Pancreas (tissue), 10 donors: Measurements from ENCODE around the gene NFKBIZ. TPM values are rescaled to one million over a fixed set of nuclear protein-coding genes. Genes with fewer than 3 reads are reported as not detected.

Source experiments
- ATAC-seq, 4 donors: fragments of 200-7000 bp; cut with Tn5 transposase; one replicate each; pipeline versions ENCODE4 v1.8.0 to v1.9.1; 2020; ENCODE audit warnings: mild to moderate bottlenecking in 4 of 4, moderate library complexity in 4 of 4
- DNase-seq, 6 donors: peaks; one replicate each; pipeline ENCODE4 v3.0.0-alpha.2; 2020
- FAIRE-seq: peaks from 2 replicates; lab custom pipeline; 2012; peaks lifted over from hg19 to GRCh38; lab: Jason Lieb, UNC
- H3K27ac ChIP-seq, 4 donors: fragments of 200-600 bp; sonication (generic); 1 replicate in 3 of 4; 2 replicates in 1 of 4; pipeline versions ENCODE4 v1.5.0 to v1.8.0; 2020
- H3K27me3 ChIP-seq, 4 donors: fragments of 200-600 bp; one replicate each; pipeline ENCODE4 v1.8.0; 2021
- H3K36me3 ChIP-seq, 3 donors: fragments of 200-600 bp; sonication (generic) in 1 of 3; one replicate each; pipeline versions ENCODE4 v1.5.0 to v1.8.0; 2020 to 2021
- H3K4me1 ChIP-seq, 3 donors: fragments of 200-600 bp; one replicate each; pipeline ENCODE4 v1.8.0; 2021
- H3K4me3 ChIP-seq, 4 donors: fragments of 200-600 bp; sonication (generic) in 2 of 4; one replicate each; pipeline versions ENCODE4 v1.5.0 to v1.8.0; 2020 to 2021
- H3K9me3 ChIP-seq, 4 donors: fragments of 200-600 bp; one replicate each; pipeline ENCODE4 v1.8.0; 2021
- WGBS, 2 donors: extraction: QIAGEN DNeasy Blood & Tissue Kit; methylation state at CpG; one replicate each; pipeline ENCODE4 v1.1.7; 2013; 5-methylcytosine and 5-hydroxymethylcytosine counted together
- intact Hi-C, 3 donors: fragments of 100-400 bp; cut with DNase I; formaldehyde crosslinking; loops; one replicate each; pipeline versions ENCODE4 v1.11.1 to v1.14.2; 2022
- polyA plus RNA-seq, 2 donors: library from polyadenylated mRNA; stranded (reverse); fragments of 200-250 nt; gene quantifications; one replicate each; pipeline ENCODE4 v1.2.3, GENCODE V29; 2013
- total RNA-seq, 6 donors: library from RNA; stranded (reverse); fragmentation: NEBNext Ultra II Directional in 4 of 6; extraction: Animal tissue kit (Norgen Biotek cat#: 25700) in 4 of 6; gene quantifications; one replicate each; pipeline versions ENCODE4 v1.2.1 to v1.2.4, GENCODE V29; 2021 to 2023
- TF ChIP-seq, protein P1 (sequence below), 4 donors: fragments of 200-600 bp; sonication (generic) in 3 of 4; IDR thresholded peaks; one replicate each; pipeline versions ENCODE4 v1.5.0 to v1.8.0; 2021; ENCODE audit warnings: antibody characterized with exemption in 4 of 4
- donor health status: healthy with polysubstance abuse.
- donor health status: DM: no; HTN: no; CAD: no; lungs with moderate emphysema.
- donor health status: DM: no; HTN: no; CAD: no.
- donor health status: control.
- donor health status: control.
- donor health status: Bipolar disorder and iron deficiency.
- donor health status: DM: yes; HTN: yes; CAD: no.
- donor health status: DM: no; HTN: no; CAD: no.
- donor health status: DM: no; HTN: no; CAD: no.
- donor health status: DM: yes; HTN: yes; CAD: no.

The NFKBIZ gene
- total and polyA plus RNA-seq, 8 donors, result 16.5 to 90.7 (median 30.3) TPM

DNA sequence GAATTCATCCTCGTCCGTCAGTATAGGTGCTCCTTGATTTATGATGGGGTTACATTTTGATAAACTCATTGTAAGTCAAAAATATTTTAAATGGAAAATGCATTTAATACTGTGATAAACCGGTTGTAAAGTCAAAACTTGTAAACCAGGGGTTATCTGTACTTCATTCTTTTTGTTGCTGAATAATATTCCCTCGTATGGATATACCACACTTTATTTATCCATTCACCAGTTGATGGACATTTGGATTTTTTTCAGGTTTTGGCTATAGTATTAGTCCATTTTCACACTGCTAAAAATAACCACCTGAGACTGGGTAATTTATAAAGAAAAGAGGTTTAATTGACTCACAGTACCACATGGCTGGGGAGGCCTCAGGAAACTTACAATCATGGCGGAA, 47.7 kb downstream of the NFKBIZ start:
- Histone ChIP-seq H3K36me3 (no peaks in the 10 kb centered on the region), H3K27ac (no peak overlapping the region), H3K4me1 (no peaks in the 10 kb centered on the region), H3K4me3 (no peak overlapping the region), H3K27me3 (no peaks in the 10 kb centered on the region), H3K9me3 (no peaks in the 10 kb centered on the region)
- WGBS, 2 donors, result 87 to 93% methylated on average over 5 of the region's 5 CpGs
- TF ChIP-seq, protein P1, sequence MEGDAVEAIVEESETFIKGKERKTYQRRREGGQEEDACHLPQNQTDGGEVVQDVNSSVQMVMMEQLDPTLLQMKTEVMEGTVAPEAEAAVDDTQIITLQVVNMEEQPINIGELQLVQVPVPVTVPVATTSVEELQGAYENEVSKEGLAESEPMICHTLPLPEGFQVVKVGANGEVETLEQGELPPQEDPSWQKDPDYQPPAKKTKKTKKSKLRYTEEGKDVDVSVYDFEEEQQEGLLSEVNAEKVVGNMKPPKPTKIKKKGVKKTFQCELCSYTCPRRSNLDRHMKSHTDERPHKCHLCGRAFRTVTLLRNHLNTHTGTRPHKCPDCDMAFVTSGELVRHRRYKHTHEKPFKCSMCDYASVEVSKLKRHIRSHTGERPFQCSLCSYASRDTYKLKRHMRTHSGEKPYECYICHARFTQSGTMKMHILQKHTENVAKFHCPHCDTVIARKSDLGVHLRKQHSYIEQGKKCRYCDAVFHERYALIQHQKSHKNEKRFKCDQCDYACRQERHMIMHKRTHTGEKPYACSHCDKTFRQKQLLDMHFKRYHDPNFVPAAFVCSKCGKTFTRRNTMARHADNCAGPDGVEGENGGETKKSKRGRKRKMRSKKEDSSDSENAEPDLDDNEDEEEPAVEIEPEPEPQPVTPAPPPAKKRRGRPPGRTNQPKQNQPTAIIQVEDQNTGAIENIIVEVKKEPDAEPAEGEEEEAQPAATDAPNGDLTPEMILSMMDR (IDR thresholded peaks at IDR 0.05), result no peak
- FAIRE-seq, result no peak
- no peak for ATAC-seq
- no peak for DNase-seq
- intact Hi-C loops, result no loop called here

DNA sequence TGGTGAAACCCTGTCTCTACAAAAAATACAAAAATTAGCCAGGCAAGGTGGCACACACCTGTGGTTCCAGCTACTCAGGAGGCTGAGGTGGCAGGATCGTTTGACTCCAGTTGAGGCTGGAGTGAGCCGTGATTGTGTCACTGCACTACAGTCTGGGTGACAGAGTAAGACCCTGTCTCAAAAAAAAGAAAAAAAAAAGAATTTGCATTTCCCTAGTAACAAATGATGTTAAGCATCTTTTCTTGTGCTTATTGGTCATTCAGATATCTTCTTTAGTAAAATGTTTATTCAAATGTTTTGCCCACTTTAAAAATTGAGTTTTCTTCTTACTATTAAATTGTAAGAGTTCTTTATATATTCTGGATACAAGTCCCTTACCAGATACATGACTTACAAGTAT, 48.7 kb downstream of the NFKBIZ start:
- DNase-seq, result no peak
- no peaks in the 10 kb centered on the region for H3K9me3 ChIP-seq
- no peaks in the 10 kb centered on the region for H3K36me3 ChIP-seq
- intact Hi-C loops, result no loop called here
- no peak overlapping the region for H3K27ac ChIP-seq
- WGBS, 2 donors, result 86 to 95% methylated on average over 2 of the region's 2 CpGs
- H3K27me3 ChIP-seq, result no peaks in the 10 kb centered on the region
- H3K4me3 ChIP-seq, result no peak overlapping the region
- FAIRE-seq, result no peak
- TF ChIP-seq, protein P1 (IDR thresholded peaks at IDR 0.05), result no peak
- H3K4me1 ChIP-seq, result no peaks in the 10 kb centered on the region
- ATAC-seq, result no peak

DNA sequence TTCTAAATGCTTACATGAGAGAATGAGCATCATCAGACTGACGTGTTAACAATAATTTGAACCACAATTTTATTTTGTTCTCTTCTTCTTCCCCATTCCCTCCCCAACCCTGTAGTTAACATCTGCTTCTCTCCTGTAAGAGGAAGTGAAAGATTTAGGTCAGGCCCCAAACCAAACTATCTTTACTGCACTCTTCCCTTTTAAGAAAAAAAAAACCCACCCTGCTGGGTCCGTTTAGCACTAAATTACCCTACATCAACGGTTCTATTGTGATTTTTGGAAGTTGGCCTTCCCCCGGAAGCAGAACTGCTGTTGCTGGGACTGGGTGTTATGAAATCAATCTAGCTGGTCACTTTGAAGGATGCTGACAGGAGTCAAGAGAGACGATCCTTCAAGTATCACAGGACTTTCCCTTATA, 49.4 kb downstream of the NFKBIZ start:
- no peaks in the 10 kb centered on the region for H3K36me3 ChIP-seq
- no peak for FAIRE-seq
- TF ChIP-seq, protein P1 (IDR thresholded peaks at IDR 0.05), result no peak
- no peak for DNase-seq
- intact Hi-C loops, result no loop called here
- H3K9me3 ChIP-seq, result no peaks in the 10 kb centered on the region
- peak in 2 of 4 donors; percentile 67 to 73 for ATAC-seq
- 59 to 71% methylated on average over 5 of the region's 5 CpGs for WGBS, 2 donors
- H3K4me1 ChIP-seq, result peaks cover 0 to 2% (median 0%) of the 10 kb centered on the region in 3 donors
- no peak overlapping the region for H3K27ac ChIP-seq
- no peak overlapping the region for H3K4me3 ChIP-seq
- H3K27me3 ChIP-seq, result no peaks in the 10 kb centered on the region

DNA sequence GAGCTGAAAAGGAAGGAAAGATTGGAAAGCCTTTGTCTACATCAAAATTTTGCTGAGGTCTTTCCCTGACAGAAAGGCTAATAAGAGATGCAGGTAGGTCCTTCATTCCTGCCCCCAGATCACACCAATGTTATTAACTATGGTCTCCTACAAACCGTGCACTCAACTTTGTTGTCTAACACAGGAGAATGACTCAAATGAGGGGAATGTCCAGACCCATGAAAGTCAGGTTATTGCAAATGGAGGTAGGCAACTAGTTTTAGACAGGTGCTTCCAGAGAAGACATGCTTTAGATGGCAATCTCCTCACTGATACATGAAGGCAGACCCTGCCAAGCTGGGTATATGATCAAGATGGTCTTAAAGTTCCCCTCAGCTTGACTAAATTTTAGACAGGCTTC, 51.0 kb downstream of the NFKBIZ start:
- no peak for FAIRE-seq

DNA sequence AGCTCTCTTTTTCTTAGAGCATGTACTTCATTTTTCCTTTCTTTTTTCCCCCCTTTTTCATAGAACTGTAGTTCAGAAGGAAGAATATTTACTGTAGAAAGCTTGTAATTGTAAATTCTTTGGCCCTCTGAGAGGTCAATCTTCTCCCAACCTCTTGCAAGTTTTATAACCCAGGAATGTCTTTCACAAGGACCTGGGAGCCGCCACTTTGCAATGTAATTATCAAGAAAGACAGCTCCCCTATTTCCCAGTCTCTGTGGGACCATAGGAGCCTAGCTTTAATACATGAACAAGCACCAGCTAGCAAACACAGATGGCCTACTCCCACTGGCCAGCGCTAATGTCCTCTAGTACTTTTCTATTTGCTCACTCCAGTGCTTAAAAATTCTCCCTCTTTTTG, 51.4 kb downstream of the NFKBIZ start:
- H3K36me3 ChIP-seq, result no peaks in the 10 kb centered on the region
- peaks cover 0 to 5% (median 0%) of the 10 kb centered on the region in 3 donors for H3K4me1 ChIP-seq
- intact Hi-C loops, result no loop called here
- TF ChIP-seq, protein P1 (IDR thresholded peaks at IDR 0.05), result no peak
- no peaks in the 10 kb centered on the region for H3K9me3 ChIP-seq
- WGBS, 2 donors, result 84 to 86% methylated on average over 2 of the region's 2 CpGs
- H3K27ac ChIP-seq, result no peak overlapping the region
- no peak for DNase-seq
- H3K4me3 ChIP-seq, result no peak overlapping the region
- H3K27me3 ChIP-seq, result no peaks in the 10 kb centered on the region
- no peak for ATAC-seq
- no peak for FAIRE-seq

More for the DNA sequence above, 51.0 kb downstream of the NFKBIZ start:
- DNase-seq, result no peak
- no peak for ATAC-seq
- H3K4me3 ChIP-seq, result no peak overlapping the region
- H3K36me3 ChIP-seq, result no peaks in the 10 kb centered on the region
- intact Hi-C loops, result no loop called here
- H3K27me3 ChIP-seq, result no peaks in the 10 kb centered on the region
- no peak overlapping the region for H3K27ac ChIP-seq
- TF ChIP-seq, protein P1 (IDR thresholded peaks at IDR 0.05), result no peak
- H3K9me3 ChIP-seq, result no peaks in the 10 kb centered on the region
- WGBS, 2 donors, result 81 to 91% methylated on average over 1 of the region's 1 CpG
- H3K4me1 ChIP-seq, result peaks cover 0 to 5% (median 0%) of the 10 kb centered on the region in 3 donors
